Activated CD4-positive, alpha-beta memory T cell treated with anti-CD3 and anti-CD28 coated beads, Interleukin-2, amount 10 ng/mL, durations not matched to agents 7 days and 5 days (primary cell): Measurements from ENCODE around the gene SSTR5. TPM values are rescaled to one million over a fixed set of nuclear protein-coding genes. Genes with fewer than 3 reads are reported as not detected.

Source experiments
- CTCF ChIA-PET: fragments of 350-600 bp; sonication (Branson Sonifier 250); formaldehyde crosslinking; loops from one replicate; lab custom pipeline; 2021; ENCODE audit warnings: antibody characterized with exemption, inconsistent platforms; lab: Charles Lee
- POLR2A ChIA-PET: fragments of 350-600 bp; sonication (Branson Sonifier 250); formaldehyde crosslinking; loops from one replicate; lab custom pipeline; 2021; ENCODE audit warnings: antibody characterized with exemption; lab: Charles Lee
- DNase-seq: peaks from one replicate; pipeline ENCODE4 v3.0.0-alpha.2; 2020
- H3K27ac Mint-ChIP-seq: one replicate; pipeline ENCODE4 v1.8.0; 2021; ENCODE audit warnings: mild to moderate bottlenecking, mixed read lengths
- H3K27me3 Mint-ChIP-seq: one replicate; pipeline ENCODE4 v1.8.0; 2021; ENCODE audit warnings: mixed read lengths
- H3K36me3 Mint-ChIP-seq: one replicate; pipeline ENCODE4 v1.8.0; 2021; ENCODE audit warnings: low read depth, mixed read lengths
- H3K4me1 Mint-ChIP-seq: one replicate; pipeline ENCODE4 v1.8.0; 2021; ENCODE audit warnings: mixed read lengths
- H3K4me3 Mint-ChIP-seq: one replicate; pipeline ENCODE4 v1.8.0; 2021; ENCODE audit warnings: mild to moderate bottlenecking, mixed read lengths
- H3K9me3 Mint-ChIP-seq: one replicate; pipeline ENCODE4 v1.8.0; 2021; ENCODE audit warnings: mixed read lengths
- total RNA-seq, 2 experiments: library from RNA; stranded (reverse); gene quantifications; one replicate each; pipeline ENCODE4 v1.2.3, GENCODE V29; 2021

The SSTR5 gene
- total RNA-seq, 2 experiments from 2014 or later, result not detected

DNA sequence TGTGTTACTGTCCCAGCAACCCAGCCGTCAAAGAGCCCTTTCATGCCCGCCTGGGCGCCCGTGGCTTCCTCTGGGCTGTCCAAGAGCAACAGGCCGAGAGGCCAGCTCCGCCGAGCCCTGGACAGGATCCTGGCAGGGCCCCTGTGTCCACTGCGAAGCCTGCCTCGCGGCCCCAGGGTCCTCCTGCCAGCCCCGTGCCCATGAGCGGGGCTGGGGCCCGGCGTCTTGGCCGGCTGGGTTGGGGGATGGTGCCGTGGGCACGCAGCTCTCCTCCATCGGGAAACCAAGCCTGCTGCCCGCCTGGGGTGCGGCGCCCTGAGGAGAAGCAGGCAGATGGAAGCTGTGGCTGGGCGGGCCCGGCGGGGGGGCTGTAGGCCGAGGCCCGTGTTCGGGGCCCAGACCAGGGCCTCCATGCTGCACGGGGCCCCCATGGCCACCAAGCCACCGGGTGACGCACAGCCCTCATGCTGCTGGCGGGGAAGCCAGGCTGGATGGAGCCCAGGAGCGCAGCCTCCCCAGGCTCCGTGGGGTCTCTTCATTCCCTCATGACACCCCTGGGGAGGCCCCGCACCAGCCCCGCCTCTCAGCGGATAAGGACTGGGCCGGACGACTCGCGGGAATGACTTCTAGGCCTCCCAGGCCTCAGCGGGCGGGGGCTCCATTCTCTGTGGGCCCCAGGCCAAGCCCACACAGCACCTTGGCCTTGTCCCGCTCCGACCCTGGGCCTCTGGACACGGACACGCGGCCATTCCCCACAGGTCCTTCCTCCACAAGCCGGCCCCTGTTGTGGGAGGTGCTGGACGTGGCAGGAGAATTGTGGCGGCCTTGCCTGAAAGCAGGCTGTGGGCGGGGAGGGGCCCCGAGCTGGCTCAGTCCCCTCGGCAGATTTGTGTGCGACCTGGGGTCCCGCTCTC lies 23.9 kb downstream of the SSTR5 start, which contains the start of gene C1QTNF8:
C1QTNF8 (minus strand) TSS at position 76 of the 914 bp plus-strand sequence. CDS start 1,322 bp downstream, outside the sequence.
- ChIA-PET CTCF (no interaction called here), POLR2A (no interaction called here)
- Mint-ChIP-seq H3K4me3 (no peak within 1 kb of the TSS), H3K27ac (no peak within 1 kb of the TSS), H3K36me3 (peaks cover 5% of the 10 kb centered on the region), H3K4me1 (no peaks in the 10 kb centered on the region), H3K9me3 (peaks cover 8% of the 10 kb centered on the region), H3K27me3 (no peaks in the 10 kb centered on the region)
- no peak for DNase-seq

DNA sequence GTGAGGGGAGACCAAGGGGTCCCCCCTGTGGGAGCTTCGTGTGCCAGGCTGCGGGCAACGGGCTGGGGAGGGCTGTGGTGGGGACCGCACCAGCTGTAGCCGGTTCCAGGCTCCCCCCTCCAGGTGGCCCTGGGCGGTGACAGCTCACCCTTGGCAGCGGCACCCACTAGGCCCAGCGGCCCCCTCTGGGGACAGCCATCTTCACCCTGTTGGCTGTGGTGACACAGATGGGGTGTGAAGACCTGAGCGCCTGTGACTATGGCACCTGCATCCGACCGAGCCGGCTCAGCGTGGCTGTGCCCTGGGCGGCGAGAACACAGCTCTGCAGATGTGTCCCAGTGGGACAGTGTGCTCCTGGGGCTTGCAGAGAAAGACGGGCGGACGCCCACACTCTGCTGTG lies 24.6 kb downstream of the SSTR5 start:
- CTCF ChIA-PET, result no interaction called here
- Mint-ChIP-seq H3K27ac (no peak overlapping the region), H3K4me1 (no peaks in the 10 kb centered on the region), H3K9me3 (peaks cover 3% of the 10 kb centered on the region), H3K36me3 (peaks cover 3% of the 10 kb centered on the region), H3K27me3 (no peaks in the 10 kb centered on the region), H3K4me3 (no peak overlapping the region)
- POLR2A ChIA-PET, result no interaction called here
- DNase-seq, result no peak

DNA sequence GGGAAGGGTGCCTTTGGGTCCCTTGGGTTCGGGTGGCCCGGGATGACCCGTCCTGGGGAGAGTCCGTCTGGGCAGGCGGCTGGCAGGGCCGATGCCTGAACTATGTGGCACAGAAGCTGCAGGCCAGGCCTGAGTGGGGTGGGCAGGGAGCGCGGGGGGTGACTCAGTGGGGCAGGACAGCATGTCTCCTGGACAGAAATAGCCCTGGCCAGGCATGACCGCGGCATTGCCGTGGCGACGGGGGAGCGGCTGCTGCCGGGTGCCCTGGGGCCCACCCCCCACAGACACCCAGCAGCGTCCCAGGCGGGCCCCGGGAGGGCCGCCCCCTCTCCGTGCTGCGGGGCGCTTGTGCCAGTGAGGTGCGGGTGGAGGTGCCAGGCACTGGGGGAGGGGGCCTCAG lies 25.3 kb downstream of the SSTR5 start:
- H3K4me3 Mint-ChIP-seq, result no peak overlapping the region
- H3K9me3 Mint-ChIP-seq, result peaks cover 2% of the 10 kb centered on the region
- H3K36me3 Mint-ChIP-seq, result peaks cover 2% of the 10 kb centered on the region
- H3K27me3 Mint-ChIP-seq, result no peaks in the 10 kb centered on the region
- ChIA-PET CTCF (no interaction called here), POLR2A (no interaction called here)
- no peak for DNase-seq
- no peak overlapping the region for H3K27ac Mint-ChIP-seq
- H3K4me1 Mint-ChIP-seq, result no peaks in the 10 kb centered on the region

DNA sequence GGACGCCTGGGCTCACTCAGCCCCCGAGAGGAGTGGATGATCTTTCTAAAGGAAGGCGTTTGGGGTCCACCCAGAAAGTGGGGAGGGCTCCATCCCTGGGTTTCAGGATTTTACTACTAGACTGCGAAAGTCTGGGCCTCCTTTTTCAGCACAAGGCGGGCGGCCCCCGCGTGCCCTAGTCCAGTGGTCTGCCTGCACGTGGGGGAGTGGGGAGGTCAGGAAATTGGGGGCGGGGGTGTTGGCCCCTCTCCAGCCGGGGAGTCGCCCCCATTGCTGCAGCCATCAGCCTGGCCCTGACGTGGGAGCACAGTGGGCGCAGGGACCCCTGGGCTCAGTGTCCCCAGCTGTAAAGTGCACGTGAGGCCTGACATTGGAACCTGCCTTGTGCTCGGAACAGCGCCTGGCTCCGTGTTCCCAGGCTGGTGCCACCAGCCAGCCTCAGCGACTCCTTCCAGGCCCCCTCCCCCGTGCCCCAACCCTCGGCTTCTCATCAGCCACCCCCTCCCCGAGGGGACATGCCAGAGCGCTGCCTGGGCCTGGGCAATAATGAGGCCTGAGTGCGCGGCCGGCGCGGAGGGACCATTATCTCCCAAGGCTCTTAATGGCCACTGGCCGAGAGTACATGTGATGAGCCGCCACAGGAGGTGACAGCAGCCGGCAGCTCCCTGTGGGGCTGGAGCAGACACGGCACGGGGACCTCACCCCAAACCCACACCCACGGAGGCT lies 25.9 kb downstream of the SSTR5 start:
- CTCF ChIA-PET, result no interaction called here

DNA sequence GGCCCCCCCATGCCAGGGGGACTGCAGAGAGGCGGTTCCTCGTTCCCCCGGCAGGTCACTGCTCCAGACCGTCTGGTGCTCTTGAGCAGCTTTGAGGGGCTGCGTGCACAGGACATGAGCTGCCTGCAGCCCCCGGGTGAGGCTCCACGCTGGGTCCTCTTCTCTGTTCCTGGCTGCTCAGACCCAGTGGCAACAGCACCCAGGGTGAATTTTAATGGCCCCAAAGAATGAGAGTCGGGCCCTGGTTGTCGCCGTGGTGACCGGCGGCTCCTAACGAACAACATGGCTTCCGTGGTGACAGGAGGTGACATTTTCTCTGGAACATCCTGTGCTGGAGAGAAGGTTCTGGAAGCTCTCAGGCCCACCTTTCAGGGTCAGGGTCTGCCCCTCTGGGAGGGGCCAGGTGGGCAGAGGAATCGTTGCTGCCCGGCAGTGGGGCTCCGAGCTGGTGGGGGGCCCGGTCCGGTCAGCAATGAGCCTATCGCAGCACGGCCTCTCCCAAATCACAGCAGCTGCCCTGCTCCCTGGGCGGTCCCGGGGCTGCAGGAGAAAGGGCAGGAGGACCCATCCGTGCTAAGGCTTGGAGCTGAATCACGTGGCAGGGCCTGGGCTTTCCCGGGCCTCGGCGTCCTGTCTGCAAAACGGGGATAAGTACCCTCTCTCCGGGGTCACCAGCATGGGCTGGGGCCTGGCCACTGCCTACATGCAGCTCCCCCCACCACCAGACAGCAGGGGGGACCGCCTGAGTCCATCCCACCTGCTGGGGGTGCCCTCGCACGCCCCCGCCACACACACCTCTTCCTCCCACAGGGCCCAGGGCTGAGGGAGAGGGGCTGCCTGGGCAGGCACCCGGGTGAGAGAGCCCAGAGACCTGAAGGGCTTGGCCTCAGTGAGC lies 26.9 kb downstream of the SSTR5 start:
- Mint-ChIP-seq H3K36me3 (no peaks in the 10 kb centered on the region), H3K27ac (no peak overlapping the region), H3K27me3 (no peaks in the 10 kb centered on the region), H3K9me3 (no peaks in the 10 kb centered on the region), H3K4me1 (no peaks in the 10 kb centered on the region), H3K4me3 (no peak overlapping the region)
- DNase-seq, result no peak
- ChIA-PET CTCF (no interaction called here), POLR2A (no interaction called here)

More for the DNA sequence above, 25.9 kb downstream of the SSTR5 start:
- peaks cover under 1% of the 10 kb centered on the region for H3K9me3 Mint-ChIP-seq
- H3K27me3 Mint-ChIP-seq, result no peaks in the 10 kb centered on the region
- H3K4me1 Mint-ChIP-seq, result no peaks in the 10 kb centered on the region
- H3K27ac Mint-ChIP-seq, result no peak overlapping the region
- DNase-seq, result no peak
- peaks cover under 1% of the 10 kb centered on the region for H3K36me3 Mint-ChIP-seq
- no peak overlapping the region for H3K4me3 Mint-ChIP-seq
- POLR2A ChIA-PET, result no interaction called here

DNA sequence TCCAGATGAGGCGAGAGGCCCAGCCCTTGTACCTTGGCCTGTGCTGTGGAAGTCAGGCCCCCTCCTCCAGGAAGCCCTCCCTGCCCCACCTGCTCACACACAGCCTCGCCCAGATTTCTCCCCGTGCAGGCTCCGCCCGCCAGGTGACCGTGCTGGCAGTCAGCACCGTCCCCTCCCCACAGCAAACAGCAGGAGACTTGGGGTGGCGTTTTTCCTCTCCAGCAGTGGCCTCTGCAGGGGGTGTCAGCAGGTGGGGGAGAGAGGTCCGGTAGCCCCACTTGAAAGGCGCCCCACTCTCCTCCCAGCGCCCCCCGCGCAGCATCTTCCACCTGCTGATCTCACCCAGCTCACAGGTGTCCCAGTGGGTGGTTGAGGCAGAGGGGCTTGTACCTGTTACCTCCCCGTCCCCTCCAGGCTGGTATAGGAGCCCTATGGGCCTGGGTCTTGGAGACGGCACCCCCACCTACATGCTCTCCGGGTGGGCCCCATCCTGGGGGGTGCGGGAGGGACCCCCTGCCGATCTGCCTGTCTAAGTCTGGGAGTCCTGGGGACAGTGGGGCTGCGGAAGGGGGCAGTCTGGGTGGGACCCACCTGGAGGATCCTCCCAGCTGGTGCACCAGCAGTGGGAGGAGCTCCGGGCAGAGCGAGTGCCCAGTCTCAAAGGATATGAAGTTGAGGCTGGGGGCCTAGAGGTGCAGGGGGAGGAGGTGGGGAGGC lies 27.7 kb downstream of the SSTR5 start:
- CTCF ChIA-PET, result no interaction called here
- H3K9me3 Mint-ChIP-seq, result no peaks in the 10 kb centered on the region

DNA sequence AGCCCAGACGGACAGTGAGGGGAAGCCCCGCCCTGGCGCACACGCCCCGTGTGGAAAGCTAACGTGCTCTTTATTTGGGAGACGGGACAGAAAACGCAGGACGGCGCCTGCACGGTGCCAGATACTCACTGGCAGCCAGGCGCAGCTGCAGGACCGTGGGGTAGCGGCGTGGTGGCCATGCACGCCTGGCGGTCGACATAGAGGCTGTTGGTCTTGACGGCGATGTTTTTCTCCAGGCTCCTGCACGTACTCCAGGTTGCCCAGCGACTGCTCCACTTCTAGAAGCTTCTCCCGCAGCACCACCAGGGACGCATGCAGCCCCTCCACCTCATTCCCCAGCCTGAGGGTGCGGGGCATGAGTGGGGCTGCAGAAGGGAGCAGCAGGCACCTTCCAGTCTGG lies 28.6 kb downstream of the SSTR5 start:
- no peaks in the 10 kb centered on the region for H3K27me3 Mint-ChIP-seq
- ChIA-PET POLR2A (no interaction called here), CTCF (interaction anchor here (0.6 kb wide), 1 partner anchor 42 kb away, joined by 3 read pairs; no protein-coding TSS in a partner anchor)
- no peaks in the 10 kb centered on the region for H3K9me3 Mint-ChIP-seq
- H3K4me1 Mint-ChIP-seq, result no peaks in the 10 kb centered on the region
- no peaks in the 10 kb centered on the region for H3K36me3 Mint-ChIP-seq
- no peak overlapping the region for H3K4me3 Mint-ChIP-seq
- H3K27ac Mint-ChIP-seq, result no peak overlapping the region
- DNase-seq, result no peak

More for the DNA sequence above, 27.7 kb downstream of the SSTR5 start:
- H3K36me3 Mint-ChIP-seq, result no peaks in the 10 kb centered on the region
- no peak for DNase-seq
- H3K4me1 Mint-ChIP-seq, result no peaks in the 10 kb centered on the region
- POLR2A ChIA-PET, result no interaction called here
- no peak overlapping the region for H3K27ac Mint-ChIP-seq
- H3K27me3 Mint-ChIP-seq, result no peaks in the 10 kb centered on the region
- no peak overlapping the region for H3K4me3 Mint-ChIP-seq

DNA sequence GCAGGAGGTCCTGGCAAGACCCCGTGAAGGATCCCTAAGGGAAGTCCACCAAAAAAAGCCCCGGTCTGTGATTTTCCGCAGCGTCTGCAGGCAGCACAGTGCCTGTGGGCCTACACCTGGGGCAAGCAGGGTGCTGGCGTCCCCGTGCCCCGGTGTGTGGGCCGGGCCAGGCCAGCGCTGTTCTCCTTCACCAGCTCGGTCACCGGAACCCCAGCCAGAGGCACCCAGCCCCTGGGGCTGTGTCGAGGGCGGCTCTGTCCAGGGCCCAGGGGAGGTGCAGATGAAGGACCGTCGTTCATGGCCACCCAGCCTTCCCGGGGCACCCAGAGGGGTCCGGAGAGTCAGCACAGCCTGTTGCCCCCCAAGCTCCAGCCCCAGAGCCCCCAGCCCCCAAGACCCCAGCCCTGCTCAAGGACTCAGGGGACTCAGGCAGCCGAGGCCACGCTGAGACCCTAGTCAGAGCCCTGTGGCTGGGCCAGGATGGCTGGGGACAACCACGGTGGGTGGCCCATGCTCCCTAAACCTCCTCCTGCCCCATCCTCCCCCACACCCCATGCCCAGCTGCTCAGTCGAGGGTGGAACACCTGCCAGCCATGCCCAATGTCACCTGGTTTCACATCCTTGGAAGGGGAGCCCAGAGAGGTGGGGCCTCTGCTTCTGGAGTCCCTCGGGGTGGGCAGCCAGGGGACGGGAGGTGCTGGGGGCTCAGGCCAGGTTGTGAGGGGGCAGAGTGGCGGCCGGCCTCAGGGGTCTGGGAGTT lies 29.2 kb downstream of the SSTR5 start:
- Mint-ChIP-seq H3K4me1 (no peaks in the 10 kb centered on the region), H3K9me3 (no peaks in the 10 kb centered on the region), H3K27ac (no peak overlapping the region), H3K27me3 (no peaks in the 10 kb centered on the region), H3K36me3 (no peaks in the 10 kb centered on the region), H3K4me3 (no peak overlapping the region)
- no peak for DNase-seq
- POLR2A ChIA-PET, result no interaction called here
- CTCF ChIA-PET, result interaction anchor here (0.6 kb wide), 1 partner anchor 41 kb away, joined by 3 read pairs; no protein-coding TSS in a partner anchor

DNA sequence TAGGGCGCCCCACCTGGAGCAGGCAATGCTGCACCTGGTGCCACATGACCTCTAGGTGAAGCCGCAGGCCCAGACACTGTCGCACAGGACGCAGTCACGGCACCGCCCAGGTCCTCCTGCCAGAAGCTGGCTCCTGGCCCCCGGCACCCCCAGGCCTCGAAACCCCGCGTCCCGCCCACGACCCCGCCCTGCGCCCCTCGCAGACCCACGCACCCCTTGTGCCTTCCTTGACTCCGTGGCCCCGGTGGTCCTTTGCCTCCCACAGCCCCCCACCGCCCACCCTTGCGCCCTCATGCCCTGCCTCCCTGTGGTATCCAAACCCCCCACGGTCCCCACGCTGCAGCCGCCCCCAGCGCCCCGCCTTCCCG lies 29.8 kb downstream of the SSTR5 start:
- Mint-ChIP-seq H3K4me1 (no peaks in the 10 kb centered on the region), H3K4me3 (no peak overlapping the region), H3K36me3 (no peaks in the 10 kb centered on the region), H3K27me3 (no peaks in the 10 kb centered on the region), H3K9me3 (no peaks in the 10 kb centered on the region), H3K27ac (no peak overlapping the region)
- ChIA-PET CTCF (interaction anchor here (1.5 kb wide), 1 partner anchor 47 kb away, joined by 3 read pairs; no protein-coding TSS in a partner anchor), POLR2A (no interaction called here)
- no peak for DNase-seq

DNA sequence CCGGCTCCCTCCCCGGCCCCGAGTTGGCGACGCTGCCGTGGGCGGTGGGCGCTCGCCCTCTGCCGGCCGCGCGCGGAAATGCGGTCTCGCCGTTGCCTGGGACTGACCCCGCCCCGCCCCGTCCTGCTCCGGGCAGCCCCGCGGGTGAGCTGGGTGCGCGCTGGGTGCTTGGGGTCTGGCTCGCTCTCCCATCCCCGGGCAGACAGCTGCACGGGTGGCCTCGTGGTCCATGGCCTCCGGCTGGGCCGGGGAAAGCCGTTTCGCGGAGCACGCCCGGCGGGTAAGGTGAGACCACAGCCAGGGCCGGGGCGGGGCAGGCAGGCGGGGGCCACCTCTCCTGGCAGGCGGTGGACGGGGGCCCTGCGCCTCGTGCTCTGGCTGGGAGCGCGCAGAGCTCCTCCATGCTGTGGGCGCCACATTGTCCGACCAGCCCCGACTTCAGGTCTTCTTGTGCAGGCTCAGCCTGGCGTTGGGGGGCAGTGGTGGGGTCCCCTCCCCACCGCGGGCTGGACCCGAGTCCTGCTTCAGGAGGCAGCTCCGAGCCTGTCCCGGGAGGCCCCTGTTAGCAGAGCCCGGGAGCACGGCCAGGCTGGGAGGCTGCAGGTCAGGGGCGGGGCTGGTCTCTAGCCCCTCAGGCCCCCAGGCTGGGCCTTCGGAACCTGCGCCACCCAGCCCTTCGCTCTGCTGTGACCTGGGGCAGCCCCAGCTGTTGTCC lies 30.5 kb downstream of the SSTR5 start:
- ChIA-PET CTCF (interaction anchor here (0.8 to 1.5 kb wide), 4 partner anchors 46 to 390 kb away, joined by 3 read pairs; no protein-coding TSS in a partner anchor), POLR2A (no interaction called here)
- Mint-ChIP-seq H3K36me3 (no peaks in the 10 kb centered on the region), H3K4me3 (no peak overlapping the region), H3K27me3 (no peaks in the 10 kb centered on the region), H3K9me3 (no peaks in the 10 kb centered on the region), H3K27ac (no peak overlapping the region), H3K4me1 (no peaks in the 10 kb centered on the region)
- DNase-seq, result peak; percentile 67

DNA sequence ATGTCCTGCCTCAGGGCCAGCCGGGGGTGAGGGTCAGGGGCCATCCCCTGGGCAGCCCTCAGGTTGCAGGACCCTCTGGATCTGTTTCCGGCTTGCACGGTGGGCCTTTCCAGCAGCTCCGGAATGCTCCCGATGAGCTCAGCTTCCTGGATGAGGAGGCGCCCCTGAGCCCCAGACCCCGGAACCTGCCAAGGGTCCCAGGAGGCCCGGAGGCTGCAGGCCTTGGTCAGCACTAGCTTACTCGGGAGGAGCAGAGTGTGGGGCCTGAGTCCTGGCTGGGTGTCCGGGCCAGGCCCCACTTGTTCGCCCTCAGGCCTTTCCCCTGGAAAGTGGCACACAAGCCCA lies 31.1 kb downstream of the SSTR5 start:
- Mint-ChIP-seq H3K36me3 (no peaks in the 10 kb centered on the region), H3K27me3 (no peaks in the 10 kb centered on the region), H3K9me3 (no peaks in the 10 kb centered on the region), H3K4me1 (no peaks in the 10 kb centered on the region), H3K4me3 (no peak overlapping the region), H3K27ac (no peak overlapping the region)
- DNase-seq, result no peak
- CTCF ChIA-PET, result interaction anchor here (1.0 to 1.5 kb wide), 3 partner anchors 46 to 162 kb away, joined by 3 read pairs; no protein-coding TSS in a partner anchor
- POLR2A ChIA-PET, result no interaction called here
